H9 (cell line): ENCODE results near the gene TBL1X. TPM values are rescaled to one million over a fixed set of nuclear protein-coding genes. Genes with fewer than 3 reads are reported as not detected.

Experiments
- DNase-seq: peaks from one replicate; pipeline ENCODE4 v3.0.0-alpha.2; 2017
- H2AFZ ChIP-seq: one replicate; pipeline ENCODE4 v1.6.1; 2013; ENCODE audit warnings: mild to moderate bottlenecking, low read length, control low read depth, moderate library complexity
- H2AK5ac ChIP-seq: 2 replicates; pipeline ENCODE4 v1.6.1; 2013; ENCODE audit warnings: low read length, control low read depth, mixed read lengths; ENCODE audit not compliant: insufficient read length
- H2BK120ac ChIP-seq: one replicate; pipeline ENCODE4 v1.6.1; 2013; ENCODE audit warnings: low read depth, mild to moderate bottlenecking, low read length, control low read depth, inconsistent platforms; ENCODE audit not compliant: poor library complexity, severe bottlenecking
- H2BK12ac ChIP-seq: 2 replicates; pipeline ENCODE4 v1.6.1; 2013; ENCODE audit warnings: low read length, control low read depth, mixed read lengths, low read depth; ENCODE audit not compliant: insufficient read length
- H2BK15ac ChIP-seq: 2 replicates; pipeline ENCODE4 v1.6.1; 2013; ENCODE audit warnings: low read depth, low read length, control low read depth
- H2BK20ac ChIP-seq: one replicate; pipeline ENCODE4 v1.6.1; 2013; ENCODE audit warnings: low read depth, mild to moderate bottlenecking, low read length, control low read depth, inconsistent platforms; ENCODE audit not compliant: poor library complexity, severe bottlenecking
- H2BK5ac ChIP-seq: 2 replicates; pipeline ENCODE4 v1.6.1; 2013; ENCODE audit warnings: low read length, control low read depth, mixed read lengths; ENCODE audit not compliant: insufficient read length
- H3K14ac ChIP-seq: 2 replicates; pipeline ENCODE4 v1.6.1; 2013; ENCODE audit warnings: low read length, control low read depth; ENCODE audit not compliant: insufficient read depth
- H3K18ac ChIP-seq: 2 replicates; pipeline ENCODE4 v1.6.1; 2013; ENCODE audit warnings: low read depth, mild to moderate bottlenecking, mixed read lengths, low read length, control low read depth; ENCODE audit not compliant: insufficient read length
- H3K23ac ChIP-seq: 2 replicates; pipeline ENCODE4 v1.6.1; 2013; ENCODE audit warnings: low read length, control low read depth, mixed read lengths, low read depth; ENCODE audit not compliant: insufficient read length
- H3K23me2 ChIP-seq: 2 replicates; pipeline ENCODE4 v1.6.1; 2013; ENCODE audit warnings: low read depth, mild to moderate bottlenecking, mixed read lengths, low read length, control low read depth; ENCODE audit not compliant: insufficient read length, poor library complexity, severe bottlenecking
- H3K27ac ChIP-seq: 2 replicates; pipeline ENCODE4 v1.5.1; 2013; ENCODE audit warnings: low read length, control low read depth, mixed read lengths, low read depth; ENCODE audit not compliant: insufficient read length
- H3K27me3 ChIP-seq: 2 replicates; pipeline ENCODE4 v1.6.1; 2013; ENCODE audit warnings: low read length, control low read depth, inconsistent platforms; ENCODE audit not compliant: insufficient read depth
- H3K4ac ChIP-seq: 2 replicates; pipeline ENCODE4 v1.6.1; 2013; ENCODE audit warnings: low read depth, mild to moderate bottlenecking, control low read depth, inconsistent platforms, low read length, moderate library complexity
- H3K4me1 ChIP-seq: 2 replicates; pipeline ENCODE4 v1.6.1; 2013; ENCODE audit warnings: low read length, control low read depth, inconsistent platforms; ENCODE audit not compliant: insufficient read depth
- H3K4me2 ChIP-seq: 2 replicates; pipeline ENCODE4 v1.6.1; 2013; ENCODE audit warnings: low read length, control low read depth, mixed read lengths; ENCODE audit not compliant: insufficient read length, insufficient read depth
- H3K56ac ChIP-seq: 2 replicates; pipeline ENCODE4 v1.6.1; 2013; ENCODE audit warnings: low read depth, mild to moderate bottlenecking, mixed read lengths, low read length, control low read depth; ENCODE audit not compliant: insufficient read length
- H3K79me1 ChIP-seq: 2 replicates; pipeline ENCODE4 v1.6.1; 2013; ENCODE audit warnings: low read depth, mild to moderate bottlenecking, moderate library complexity, low read length, control low read depth, inconsistent platforms; ENCODE audit not compliant: insufficient read depth, poor library complexity, severe bottlenecking
- H3K79me2 ChIP-seq: 2 replicates; pipeline ENCODE4 v1.6.1; 2013; ENCODE audit warnings: low read length, control low read depth, inconsistent platforms; ENCODE audit not compliant: insufficient read depth
- H3K9ac ChIP-seq: 2 replicates; pipeline ENCODE4 v1.6.1; 2013; ENCODE audit warnings: low read length, control low read depth, mixed read lengths; ENCODE audit not compliant: insufficient read length; ENCODE audit errors: extremely low read depth
- H3K9me3 ChIP-seq: one replicate; pipeline ENCODE4 v1.6.1; 2013; ENCODE audit warnings: low read depth, low read length, inconsistent platforms; ENCODE audit not compliant: control insufficient read depth
- H3T11ph ChIP-seq: one replicate; pipeline ENCODE4 v1.6.1; 2013; ENCODE audit warnings: mild to moderate bottlenecking, low read length, control low read depth, inconsistent platforms
- H4K20me1 ChIP-seq: one replicate; pipeline ENCODE4 v1.6.1; 2013; ENCODE audit not compliant: control insufficient read depth, insufficient read length, insufficient read depth
- H4K5ac ChIP-seq: 2 replicates; pipeline ENCODE4 v1.6.1; 2013; ENCODE audit warnings: low read depth, mild to moderate bottlenecking, mixed read lengths, low read length, control low read depth; ENCODE audit not compliant: insufficient read length
- H4K8ac ChIP-seq: replicated peaks from 2 replicates; pipeline ENCODE4 v1.6.1; 2013; ENCODE audit warnings: low read length, control low read depth, mixed read lengths, low read depth; ENCODE audit not compliant: insufficient read length
- H4K91ac ChIP-seq: 2 replicates; pipeline ENCODE4 v1.6.1; 2013; ENCODE audit warnings: low read depth, mild to moderate bottlenecking, moderate library complexity, mixed read lengths, low read length, control low read depth; ENCODE audit not compliant: insufficient read length
- H3K27ac Mint-ChIP-seq, 3 experiments: 2 replicates in 2 of 3; 3 replicates in 1 of 3; pipeline ENCODE4 v1.8.0; 2020 to 2021; ENCODE audit warnings: mixed read lengths in 3 of 3, mild to moderate bottlenecking in 1 of 3, moderate library complexity in 1 of 3
- H3K27me3 Mint-ChIP-seq: 2 replicates; pipeline ENCODE4 v1.8.0; 2021; ENCODE audit warnings: low read depth, mild to moderate bottlenecking, moderate library complexity, mixed read lengths
- H3K36me3 Mint-ChIP-seq, 3 experiments: 2 replicates in 2 of 3; 3 replicates in 1 of 3; pipeline ENCODE4 v1.8.0; 2020 to 2021; ENCODE audit warnings: low read depth in 3 of 3, mixed read lengths in 3 of 3; ENCODE audit not compliant: insufficient read depth in 1 of 3
- H3K4me1 Mint-ChIP-seq, 2 experiments: 2 replicates each; pipeline ENCODE4 v1.8.0; 2020; ENCODE audit warnings: mixed read lengths in 2 of 2
- H3K4me3 Mint-ChIP-seq, 2 experiments: 2 replicates in 1 of 2; 3 replicates in 1 of 2; pipeline ENCODE4 v1.8.0; 2020 to 2021; ENCODE audit warnings: mild to moderate bottlenecking in 2 of 2, mixed read lengths in 2 of 2, moderate library complexity in 1 of 2
- H3K9me3 Mint-ChIP-seq, 2 experiments: 2 replicates in 1 of 2; 3 replicates in 1 of 2; pipeline ENCODE4 v1.8.0; 2020; ENCODE audit warnings: mild to moderate bottlenecking in 2 of 2, mixed read lengths in 2 of 2, moderate library complexity in 1 of 2
- WGBS: extraction: QIAGEN DNeasy Blood & Tissue Kit; methylation state at CpG from one replicate; pipeline ENCODE4 v1.1.7; 2013; ENCODE audit warnings: missing lambda C conversion rate, low lambda C conversion rate, mixed read lengths; ENCODE audit not compliant: insufficient read length; ENCODE audit errors: extremely low coverage; 5-methylcytosine and 5-hydroxymethylcytosine counted together
- total RNA-seq: library from RNA; stranded (reverse); gene quantifications from 2 replicates; pipeline ENCODE4 v1.2.1, GENCODE V29; 2021
- TF ChIP-seq, protein P1 (sequence below): fragments of 200-600 bp; sonication (generic); conservative IDR thresholded peaks from 3 replicates; pipeline ENCODE4 v1.8.0; 2021; ENCODE audit warnings: antibody characterized with exemption, mild to moderate bottlenecking

The TBL1X gene
- total RNA-seq, 1 experiment from 2014 or later: 24.1 TPM

DNA sequence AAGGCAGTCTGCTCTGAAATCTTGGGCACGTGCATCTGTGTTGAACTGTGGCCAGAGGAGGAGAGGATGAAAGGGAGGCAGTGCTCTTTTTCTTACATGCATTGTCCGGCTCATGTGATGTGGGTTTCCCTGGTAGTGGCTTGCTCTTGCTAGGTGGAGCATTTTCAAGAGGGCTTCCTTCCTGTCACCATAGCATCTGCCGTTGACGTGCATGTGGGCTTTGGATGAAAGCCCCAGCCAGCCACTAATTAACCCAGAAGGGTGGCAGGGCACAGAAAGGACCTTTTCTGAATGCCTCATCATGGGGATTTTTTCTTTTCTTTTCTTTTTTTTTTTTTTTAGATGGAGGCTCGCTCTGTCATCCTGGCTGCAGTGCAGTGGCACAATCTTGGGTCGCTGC is 179.5 kb downstream of the TBL1X start:
- no peak overlapping the region for H4K91ac ChIP-seq

More for the DNA sequence above, 179.5 kb downstream of the TBL1X start:
- WGBS: no CpG with 5 or more reads among the region's 6 CpGs
- Histone ChIP-seq H3K18ac (no peak overlapping the region), H2BK20ac (no peak overlapping the region), H3T11ph (no peak overlapping the region), H4K5ac (no peak overlapping the region), H2BK15ac (no peak overlapping the region), H3K14ac (no peak overlapping the region), H3K27ac (no peak overlapping the region), H2AK5ac (no peak overlapping the region), H3K23ac (no peak overlapping the region), H3K9ac (no peak overlapping the region), H4K8ac (no peak overlapping the region), H3K4me2 (no peak overlapping the region), H2BK5ac (no peak overlapping the region), H2BK120ac (no peak overlapping the region), H3K4ac (no peak overlapping the region), H3K27me3 (no peaks in the 10 kb centered on the region), H3K56ac (no peak overlapping the region), H3K79me1 (no peaks in the 10 kb centered on the region), H2BK12ac (no peak overlapping the region), H3K79me2 (no peaks in the 10 kb centered on the region), H3K4me1 (no peaks in the 10 kb centered on the region), H3K9me3 (no peaks in the 10 kb centered on the region), H4K20me1 (peaks cover 2% of the 10 kb centered on the region), H2AFZ (no peak overlapping the region), H3K23me2 (no peaks in the 10 kb centered on the region)
- Mint-ChIP-seq H3K4me3 (no peak overlapping the region), H3K27me3 (no peaks in the 10 kb centered on the region), H3K9me3 (peaks cover 0 to 59% of the 10 kb centered on the region in 2 experiments; a peak in 2 of 5 replicates), H3K4me1 (peaks cover 0 to 5% of the 10 kb centered on the region in 2 experiments; a peak in 1 of 4 replicates), H3K36me3 (peaks cover 0 to 1% (median 0%) of the 10 kb centered on the region in 3 experiments; a peak in 2 of 7 replicates), H3K27ac (no peak overlapping the region; a peak in 1 of 7 replicates)
- TF ChIP-seq, protein P1, sequence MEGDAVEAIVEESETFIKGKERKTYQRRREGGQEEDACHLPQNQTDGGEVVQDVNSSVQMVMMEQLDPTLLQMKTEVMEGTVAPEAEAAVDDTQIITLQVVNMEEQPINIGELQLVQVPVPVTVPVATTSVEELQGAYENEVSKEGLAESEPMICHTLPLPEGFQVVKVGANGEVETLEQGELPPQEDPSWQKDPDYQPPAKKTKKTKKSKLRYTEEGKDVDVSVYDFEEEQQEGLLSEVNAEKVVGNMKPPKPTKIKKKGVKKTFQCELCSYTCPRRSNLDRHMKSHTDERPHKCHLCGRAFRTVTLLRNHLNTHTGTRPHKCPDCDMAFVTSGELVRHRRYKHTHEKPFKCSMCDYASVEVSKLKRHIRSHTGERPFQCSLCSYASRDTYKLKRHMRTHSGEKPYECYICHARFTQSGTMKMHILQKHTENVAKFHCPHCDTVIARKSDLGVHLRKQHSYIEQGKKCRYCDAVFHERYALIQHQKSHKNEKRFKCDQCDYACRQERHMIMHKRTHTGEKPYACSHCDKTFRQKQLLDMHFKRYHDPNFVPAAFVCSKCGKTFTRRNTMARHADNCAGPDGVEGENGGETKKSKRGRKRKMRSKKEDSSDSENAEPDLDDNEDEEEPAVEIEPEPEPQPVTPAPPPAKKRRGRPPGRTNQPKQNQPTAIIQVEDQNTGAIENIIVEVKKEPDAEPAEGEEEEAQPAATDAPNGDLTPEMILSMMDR: no peak
- DNase-seq: no peak
